Raji (cell line): ENCODE data around the gene C3orf62.

Source experiments
- POLR2A ChIP-seq: IDR thresholded peaks from 2 replicates; pipeline ENCODE4 v1.6.1; 2011; ENCODE audit warnings: low read depth, low read length, control low read depth; ENCODE audit not compliant: insufficient read depth

The C3orf62 gene

GRCh38 chr3:49248840-49249227 lies 28.2 kb downstream of the C3orf62 start:
- TF ChIP-seq POLR2A, result no peak

- TF ChIP-seq POLR2A, result no peak
Measured at GRCh38 chr3:49244581-49245205, 32.3 kb downstream of the C3orf62 start.

DNA sequence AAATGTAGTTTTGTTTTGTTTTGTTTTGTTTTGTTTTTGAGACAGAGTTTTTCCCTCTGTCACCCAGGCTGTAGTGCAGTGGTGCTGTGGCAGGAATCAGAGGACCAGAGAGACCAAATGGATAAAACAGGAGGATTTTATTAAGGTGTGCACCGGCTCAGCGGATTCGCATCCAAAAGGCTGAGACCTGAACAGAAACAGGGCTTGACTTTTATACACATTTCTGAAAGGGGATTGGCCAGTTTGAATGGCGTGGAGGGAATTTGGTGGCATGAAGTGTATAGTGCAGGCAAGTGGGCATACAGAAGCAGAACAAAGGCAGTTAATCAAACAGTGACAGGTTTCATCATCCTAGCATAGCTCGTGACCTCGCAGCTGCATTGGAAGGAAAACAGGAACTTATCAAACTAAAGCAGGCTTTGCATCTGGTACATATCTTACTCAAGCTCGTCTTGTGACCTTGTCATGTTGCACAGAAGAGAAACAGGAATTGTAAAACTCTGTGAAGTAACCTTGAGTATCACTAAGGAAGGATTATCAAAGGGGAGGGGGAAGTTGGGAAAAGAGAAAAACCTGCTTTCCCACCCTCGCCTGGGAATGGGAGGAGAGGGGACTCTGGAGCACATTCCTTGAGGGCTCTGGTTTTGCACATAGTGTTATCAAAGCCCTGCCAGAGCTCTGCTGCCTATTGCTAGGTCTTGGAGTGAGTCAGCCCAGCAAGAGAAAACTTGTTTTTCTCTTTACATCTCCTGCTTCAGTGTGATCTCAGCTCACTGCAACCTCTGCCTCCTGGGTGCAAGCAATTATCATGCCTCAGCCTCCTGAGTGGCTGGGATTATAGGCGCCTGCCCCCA lies 38.5 kb downstream of the C3orf62 start:
- TF ChIP-seq POLR2A, result no peak

- no peak for TF ChIP-seq POLR2A
Measured at GRCh38 chr3:49237344-49237743, 39.7 kb downstream of the C3orf62 start.

GRCh38 chr3:49236226-49236625 lies 40.8 kb downstream of the C3orf62 start:
- TF ChIP-seq POLR2A, result no peak

DNA sequence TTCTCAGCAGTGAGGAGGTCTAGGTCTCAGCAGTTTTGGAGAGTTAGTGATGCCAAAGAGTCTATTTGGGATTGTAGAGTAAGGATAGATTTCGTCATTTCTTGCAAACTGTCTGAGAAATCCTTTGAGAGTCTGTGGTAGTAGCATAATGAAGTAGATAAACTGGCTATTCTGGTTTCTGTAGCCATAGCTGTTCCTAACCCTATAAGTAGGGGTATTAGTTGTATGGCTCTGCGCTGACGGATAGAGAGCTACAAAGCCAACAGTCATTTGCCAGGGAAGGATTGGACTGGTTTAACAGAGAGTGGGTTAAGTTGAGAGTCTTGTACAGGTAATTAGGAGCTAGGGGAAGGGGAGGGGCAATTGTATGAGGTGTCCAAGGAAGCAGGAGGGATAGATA lies 55.0 kb downstream of the C3orf62 start:
- no peak for TF ChIP-seq POLR2A

DNA sequence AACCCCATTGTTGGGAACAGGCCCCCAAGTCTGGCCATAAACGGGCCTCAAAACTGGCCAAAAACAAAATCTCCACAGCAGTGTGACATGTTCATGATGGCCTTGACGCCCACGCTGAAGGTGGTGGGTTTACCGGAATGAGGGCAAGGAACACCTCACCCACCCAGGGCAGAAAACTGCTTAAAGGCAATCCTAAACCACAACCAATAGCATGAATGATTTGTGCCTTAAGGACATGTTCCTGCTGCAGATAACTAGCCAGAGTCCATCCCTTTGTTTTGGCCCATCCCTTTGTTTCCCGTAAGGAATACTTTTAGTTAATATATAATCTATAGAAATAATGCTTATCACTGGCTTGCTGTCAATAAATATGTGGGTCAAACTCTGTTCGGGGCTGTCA lies 57.9 kb downstream of the C3orf62 start:
- TF ChIP-seq POLR2A, result no peak
